Adrenal gland (tissue), 12 donors: Measurements from ENCODE around the gene GHRHR. TPM values are rescaled to one million over a fixed set of nuclear protein-coding genes. Genes with fewer than 3 reads are reported as not detected.

Experiments
- DNase-seq, 7 donors: peaks; one replicate each; pipeline ENCODE4 v3.0.0-alpha.2; 2019 to 2020
- H3K27ac ChIP-seq, 5 donors: fragments of 200-600 bp; sonication (generic) in 4 of 5; 1 replicate in 3 of 5; 2 replicates in 2 of 5; pipeline versions ENCODE4 v1.5.1 to v1.8.0; 2016 to 2020; ENCODE audit warnings: mild to moderate bottlenecking in 1 of 5
- H3K27me3 ChIP-seq: fragments of 200-600 bp; 2 replicates; pipeline ENCODE4 v1.8.0; 2021
- H3K36me3 ChIP-seq, 2 donors: fragments of 200-600 bp; replicated peaks in 1 of 2; 1 replicate in 1 of 2; 2 replicates in 1 of 2; pipeline versions ENCODE4 v1.5.1 to v1.8.0; 2018 to 2022
- H3K4me1 ChIP-seq, 2 donors: fragments of 200-600 bp; replicated peaks in 1 of 2; 1 replicate in 1 of 2; 2 replicates in 1 of 2; pipeline versions ENCODE4 v1.5.1 to v1.8.0; 2018 to 2021
- H3K4me3 ChIP-seq, 4 donors: fragments of 200-600 bp; sonication (generic) in 3 of 4; one replicate each; pipeline ENCODE4 v1.5.1; 2016 to 2018
- H3K9me3 ChIP-seq, 3 donors: fragments of 200-600 bp; sonication (generic) in 1 of 3; replicated peaks in 1 of 3; 1 replicate in 2 of 3; 2 replicates in 1 of 3; pipeline versions ENCODE4 v1.5.1 to v1.8.0; 2016 to 2021
- CTCF ChIP-seq, 6 experiments: fragments of 450-650 bp in 4 of 6; fragments of 200-600 bp in 2 of 6; sonication (generic) in 1 of 6; IDR thresholded peaks; 1 replicate in 5 of 6; 2 replicates in 1 of 6; pipeline versions ENCODE4 v1.5.1 to v1.8.0; 2016 to 2021; ENCODE audit warnings: antibody characterized with exemption in 6 of 6, mild to moderate bottlenecking in 2 of 6, moderate library complexity in 1 of 6
- POLR2A ChIP-seq, 2 donors: fragments of 450-650 bp; IDR thresholded peaks; one replicate each; pipeline ENCODE4 v1.6.1; 2017; ENCODE audit warnings: antibody characterized with exemption in 2 of 2, mild to moderate bottlenecking in 2 of 2, moderate library complexity in 1 of 2
- WGBS, 4 donors: extraction: QIAGEN DNeasy Blood & Tissue Kit in 2 of 4; methylation state at CpG; one replicate each; pipeline versions ENCODE4 v1.1.5 to v1.1.7; 2013 to 2017; 5-methylcytosine and 5-hydroxymethylcytosine counted together
- intact Hi-C, 2 donors: fragments of 100-400 bp; cut with DNase I; formaldehyde crosslinking; loops; one replicate each; pipeline versions ENCODE4 v1.14.1 to v1.15.0; 2022 to 2023
- polyA plus RNA-seq, 3 donors: library from polyadenylated mRNA; stranded (reverse); fragments of 200-250 nt in 2 of 3; fragments of 350-450 nt in 1 of 3; fragmentation: Illumina TruSeq in 1 of 3; extraction: RNeasy Lipid Tissue Mini Kit (QIAGEN cat#74804) in 1 of 3; gene quantifications; one replicate each; pipeline ENCODE4 v1.2.3, GENCODE V29; 2013 to 2014
- total RNA-seq, 9 donors: library from RNA; depleted of rRNA in 4 of 9; stranded (reverse); fragments of >200 nt in 4 of 9; fragments of 120-200 nt in 1 of 9; fragmentation: NEBNext Ultra II Directional in 1 of 9; extraction: Animal tissue kit (Norgen Biotek cat#: 25700) in 1 of 9; gene quantifications; one replicate each; pipeline versions ENCODE4 v1.1.0 to v1.2.4, GENCODE V29; 2013 to 2023
- donor health status: healthy with polysubstance abuse.
- donor health status: Bipolar disorder and iron deficiency.
- donor health status: DM: yes; HTN: yes; CAD: no.
- donor health status: DM: no; HTN: no; CAD: no.
- donor health status: DM: no; HTN: no; CAD: no.
- donor health status: DM: yes; HTN: yes; CAD: no.

Gene GHRHR
- total and polyA plus RNA-seq, 12 donors: 0.33 to 11.5 (median 0.64) TPM; not detected in 6

- no peak overlapping the region for H3K4me3 ChIP-seq
- DNase-seq: peak; percentile 55 to 83 (median 73)
- H3K4me1 ChIP-seq: peaks cover 12 to 14% of the 10 kb centered on the region in 2 donors
- WGBS, 4 donors: 65 to 79% (median 71%) methylated on average over 13 of the region's 13 CpGs
- no peaks in the 10 kb centered on the region for H3K36me3 ChIP-seq
- TF ChIP-seq POLR2A (IDR thresholded peaks at IDR 0.05) (no peak), CTCF (IDR thresholded peaks at IDR 0.05) (no peak)
- H3K27ac ChIP-seq: no peak overlapping the region
- no peaks in the 10 kb centered on the region for H3K9me3 ChIP-seq
- H3K27me3 ChIP-seq: no peaks in the 10 kb centered on the region
- intact Hi-C loops: loop anchor here in 1 of 2 donors (5.0 kb wide), 1 partner anchor 138 kb away; no protein-coding TSS in a partner anchor
These were observed 20.8 kb downstream of the GHRHR start for GRCh38 chr7:30984359-30985107.

DNA sequence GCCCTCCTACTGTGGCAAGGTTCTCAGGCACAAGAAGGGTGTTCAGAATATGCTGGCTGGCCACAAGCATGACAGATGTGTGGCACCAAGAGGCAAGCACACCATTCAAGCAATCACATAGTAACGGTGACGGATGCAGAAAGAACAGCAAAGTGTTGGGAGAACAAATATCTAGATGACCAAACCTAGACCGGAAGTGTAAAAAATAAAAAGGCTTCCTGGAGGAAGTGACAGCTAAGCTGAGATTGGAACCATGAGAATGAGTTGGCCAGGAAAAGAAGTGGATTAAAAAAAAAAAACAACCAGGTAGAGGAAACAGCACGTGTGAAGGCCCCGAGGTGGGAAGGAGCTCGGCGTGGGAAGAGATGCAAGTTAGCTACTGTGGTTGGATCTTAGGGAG lies 22.0 kb downstream of the GHRHR start:
- WGBS, 4 donors: 78 to 84% (median 81%) methylated on average over 7 of the region's 7 CpGs

DNA sequence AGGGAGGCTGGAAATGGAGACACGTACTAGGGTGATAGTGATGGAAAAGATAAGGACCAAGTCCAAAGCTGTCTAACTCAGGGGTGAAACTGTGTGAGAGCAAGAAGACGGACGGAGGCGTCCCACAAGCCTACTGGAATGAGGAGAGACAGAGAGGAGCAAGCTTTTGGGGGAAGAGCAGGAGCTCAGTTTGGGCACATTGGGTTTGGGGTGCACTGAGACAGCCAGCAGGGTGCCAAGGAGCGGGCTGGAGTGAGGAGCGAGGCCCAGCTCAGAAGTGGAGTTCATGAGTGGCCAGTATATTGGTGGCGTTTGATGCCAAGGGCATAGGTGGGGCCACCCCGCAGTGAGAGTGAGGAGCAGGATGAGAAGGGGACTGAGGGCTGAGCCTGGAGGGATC lies 22.6 kb downstream of the GHRHR start:
- Histone ChIP-seq H3K9me3 (no peaks in the 10 kb centered on the region), H3K27me3 (no peaks in the 10 kb centered on the region), H3K4me3 (no peak overlapping the region), H3K4me1 (peaks cover 12 to 14% of the 10 kb centered on the region in 2 donors), H3K36me3 (no peaks in the 10 kb centered on the region), H3K27ac (no peak overlapping the region)
- intact Hi-C loops: no loop called here
- TF ChIP-seq POLR2A (IDR thresholded peaks at IDR 0.05) (no peak), CTCF (IDR thresholded peaks at IDR 0.05) (no peak)
- no peak for DNase-seq
- 87 to 95% (median 93%) methylated on average over 8 of the region's 8 CpGs for WGBS, 4 donors

More for the DNA sequence above, 22.0 kb downstream of the GHRHR start:
- no peaks in the 10 kb centered on the region for H3K36me3 ChIP-seq
- no peaks in the 10 kb centered on the region for H3K27me3 ChIP-seq
- no peaks in the 10 kb centered on the region for H3K9me3 ChIP-seq
- peaks cover 12 to 14% of the 10 kb centered on the region in 2 donors for H3K4me1 ChIP-seq
- intact Hi-C loops: no loop called here
- no peak for DNase-seq
- H3K27ac ChIP-seq: no peak overlapping the region
- no peak overlapping the region for H3K4me3 ChIP-seq
- TF ChIP-seq CTCF (IDR thresholded peaks at IDR 0.05) (no peak), POLR2A (IDR thresholded peaks at IDR 0.05) (no peak)

GRCh38 chr7:30986738-30987137 lies 23.0 kb downstream of the GHRHR start:
- peaks cover 12 to 14% of the 10 kb centered on the region in 2 donors for H3K4me1 ChIP-seq
- TF ChIP-seq POLR2A (IDR thresholded peaks at IDR 0.05) (no peak), CTCF (IDR thresholded peaks at IDR 0.05) (no peak)
- H3K36me3 ChIP-seq: no peaks in the 10 kb centered on the region
- H3K27me3 ChIP-seq: no peaks in the 10 kb centered on the region
- no peak for DNase-seq
- no peak overlapping the region for H3K27ac ChIP-seq
- H3K4me3 ChIP-seq: no peak overlapping the region
- intact Hi-C loops: no loop called here
- WGBS, 4 donors: 56 to 74% (median 69%) methylated on average over 16 of the region's 16 CpGs
- no peaks in the 10 kb centered on the region for H3K9me3 ChIP-seq
